ENCODE data around the gene C1orf74.

The C1orf74 gene

DNA sequence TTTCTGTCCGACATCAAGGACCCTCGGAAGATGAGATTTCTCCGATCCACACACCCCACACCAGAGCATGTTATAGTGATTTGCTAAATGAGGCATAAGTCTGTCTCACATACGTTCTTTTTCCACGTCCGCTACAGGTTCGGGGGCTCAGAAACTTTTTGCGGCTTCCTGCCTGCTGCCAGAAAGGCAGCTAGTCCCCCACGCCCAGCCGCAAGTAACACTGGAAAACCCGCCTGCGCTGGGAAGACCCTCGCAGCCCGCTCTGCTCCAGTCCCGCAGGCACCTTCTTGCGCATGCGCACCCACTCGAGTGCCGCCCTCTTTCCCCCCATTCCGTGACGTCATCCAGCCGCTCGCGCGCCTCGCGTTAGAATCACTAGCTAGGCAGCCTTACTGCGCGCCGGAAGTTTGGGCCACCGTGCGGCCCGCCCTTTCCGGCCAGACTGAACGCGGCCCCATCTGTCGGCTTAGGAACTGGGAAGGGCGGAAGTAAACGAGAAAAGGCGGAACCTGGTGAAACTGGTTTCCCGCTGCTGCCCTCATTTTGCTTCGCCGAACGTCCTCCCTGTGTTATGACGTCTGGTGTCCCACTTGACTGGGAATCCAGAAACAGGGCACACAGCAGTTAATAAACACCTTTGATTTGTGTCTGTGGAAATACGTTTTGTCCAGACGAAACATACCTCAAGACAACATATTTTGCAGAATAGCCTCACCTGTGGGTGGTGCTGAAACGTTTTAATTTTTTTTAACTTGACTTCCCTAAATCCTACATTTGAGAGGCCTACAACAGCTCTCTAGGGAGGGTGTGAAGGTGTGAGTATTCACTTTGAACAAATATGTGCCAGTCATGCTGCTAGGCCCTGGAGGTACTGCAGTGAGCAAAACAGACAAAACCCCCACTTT lies at the start of gene C1orf74:
TSS of gene C1orf74 (minus strand) at position 295 of the 905 bp plus-strand sequence. CDS start 925 bp downstream, outside the sequence.
- DNase-seq, result peak; percentile 100

DNA sequence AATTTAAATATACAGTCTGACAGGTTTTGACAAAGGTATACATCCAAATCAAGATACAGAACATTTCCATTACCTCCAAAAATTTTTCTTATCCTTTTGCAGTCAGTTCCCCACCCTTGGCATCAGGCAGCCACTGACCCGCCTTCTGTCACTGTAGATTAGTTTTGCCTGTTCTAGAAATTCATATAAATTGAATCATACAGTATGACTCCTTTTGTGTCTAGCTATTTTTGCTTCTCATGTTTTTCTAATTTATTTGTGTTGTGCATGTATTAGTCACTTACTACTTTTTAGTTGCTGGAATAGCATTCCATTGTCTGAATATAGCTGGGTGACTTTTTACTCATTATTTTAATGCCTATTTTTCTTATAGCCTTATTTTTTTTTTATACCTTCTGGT lies 47.3 kb upstream of the C1orf74 start:
- no peak for DNase-seq

GRCh38 chr1:209830722-209831121 lies 46.4 kb upstream of the C1orf74 start:
- no peak for DNase-seq

- no peak for DNase-seq
These were observed 45.4 kb upstream of the C1orf74 start for GRCh38 chr1:209829716-209830115.

- DNase-seq, result peak; percentile 96
These were observed 43.3 kb upstream of the C1orf74 start, which contains the start of gene UTP25 for GRCh38 chr1:209827384-209828262. Gene UTP25 (plus strand): TSS chr1:209827972. CDS start chr1:209828064, 92 bp downstream.

DNA sequence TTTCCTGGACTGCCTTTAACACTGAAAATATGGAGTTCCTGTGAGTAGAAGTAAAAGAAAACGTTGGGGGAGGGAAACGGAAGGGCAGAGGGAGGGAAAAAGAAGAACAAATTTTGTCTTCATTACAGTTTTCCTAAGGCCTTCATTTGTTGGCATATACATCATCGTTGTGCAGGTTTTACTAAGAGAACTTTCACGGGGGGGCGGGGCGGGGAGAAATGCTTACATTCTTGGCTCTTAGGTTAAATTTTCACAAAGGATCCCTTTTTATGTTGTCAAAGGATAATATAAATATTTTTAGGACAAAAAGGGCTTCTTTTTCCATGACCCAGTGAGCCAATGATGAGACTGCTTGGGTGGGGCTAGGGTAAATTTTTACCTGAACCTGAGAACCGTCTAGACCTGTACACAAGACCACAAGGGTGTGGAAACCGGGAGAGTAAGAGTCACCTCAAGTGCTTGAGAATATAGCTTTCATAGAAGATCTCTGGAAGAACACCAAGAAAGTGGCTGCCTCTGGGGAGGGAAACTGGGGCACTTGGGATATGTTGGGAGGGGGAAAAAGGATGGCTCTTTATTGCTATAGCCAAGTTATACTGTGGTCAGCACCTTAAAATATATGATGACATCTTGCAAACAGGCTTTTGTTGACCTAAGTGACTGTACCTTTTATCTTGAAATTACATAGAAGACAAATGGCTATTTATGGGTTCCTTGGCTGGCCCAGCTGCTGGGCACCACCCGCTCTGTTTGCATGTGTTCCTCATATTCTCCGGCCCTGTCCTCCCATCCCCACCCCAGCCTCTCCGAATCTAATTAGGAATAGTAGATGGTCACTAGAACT lies 41.5 kb upstream of the C1orf74 start:
- DNase-seq, result no peak

DNA sequence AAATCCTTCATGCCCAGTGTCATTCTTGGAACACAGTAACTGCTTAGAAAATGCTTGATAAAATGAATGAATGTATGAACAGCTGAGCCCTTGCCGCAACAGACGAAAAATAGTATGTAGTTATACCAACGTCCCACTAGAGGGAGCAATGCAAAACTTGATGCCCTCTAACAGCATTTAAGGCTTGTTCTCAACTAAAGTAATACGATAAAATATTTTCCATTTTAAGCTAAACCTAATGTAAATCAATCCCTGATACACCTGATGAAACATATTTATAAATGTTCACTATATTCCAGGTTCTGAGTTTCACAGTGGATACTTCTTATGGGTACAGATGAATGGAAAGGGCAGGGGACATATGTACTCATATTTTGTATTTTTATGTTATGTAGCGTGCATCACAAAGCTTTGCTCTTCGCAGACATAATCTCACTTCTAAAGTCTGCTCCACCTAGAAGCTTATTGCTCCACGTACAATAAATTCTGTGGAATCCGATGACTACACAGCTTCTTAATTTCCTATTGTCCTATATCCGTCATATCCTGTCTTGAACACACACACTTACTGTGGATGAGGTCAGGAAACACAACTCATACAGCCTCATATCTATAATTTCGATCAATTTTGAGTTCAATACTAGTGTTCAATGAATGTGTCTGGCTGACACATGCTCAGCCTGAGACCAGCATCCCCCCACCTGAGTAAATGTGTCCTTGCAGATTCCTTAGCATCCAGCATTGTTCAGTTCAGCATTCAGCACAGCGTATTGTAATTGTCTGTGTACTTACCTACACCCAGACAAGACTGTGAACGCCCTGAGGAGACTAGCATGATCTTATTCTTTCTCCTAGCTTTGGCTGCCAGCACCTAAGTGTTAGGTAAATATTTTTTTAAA lies 39.0 kb upstream of the C1orf74 start:
- no peak for DNase-seq

- DNase-seq, result no peak
These were observed 38.3 kb upstream of the C1orf74 start for GRCh38 chr1:209822706-209823105.

GRCh38 chr1:209820986-209821385 lies 36.6 kb upstream of the C1orf74 start:
- DNase-seq, result no peak

- DNase-seq, result no peak
These were observed 34.7 kb upstream of the C1orf74 start for GRCh38 chr1:209819058-209819457.

GRCh38 chr1:209817691-209818090 lies 33.3 kb upstream of the C1orf74 start:
- DNase-seq, result no peak

GRCh38 chr1:209816923-209817322 lies 32.6 kb upstream of the C1orf74 start:
- DNase-seq, result no peak

DNA sequence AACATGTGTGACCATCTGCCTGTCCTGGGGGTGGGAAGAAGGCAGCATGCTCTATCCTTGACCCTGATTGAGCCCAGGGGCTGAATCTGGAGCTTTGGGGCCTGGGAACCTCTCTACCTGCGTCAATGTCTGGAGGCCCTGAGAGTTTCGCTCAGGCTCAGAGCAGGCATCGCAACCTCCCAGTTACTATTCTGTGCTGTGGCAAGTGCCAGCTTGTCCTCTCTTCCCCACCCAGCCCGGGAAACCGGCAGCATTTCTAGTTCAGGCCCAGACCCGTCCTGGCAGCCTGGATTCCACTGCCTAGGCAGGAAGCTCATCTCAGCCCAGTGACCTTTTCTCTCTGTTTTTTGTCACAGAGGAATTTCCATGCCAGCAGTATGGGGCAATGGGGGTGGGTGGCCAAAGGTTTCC lies 31.6 kb upstream of the C1orf74 start:
- no peak for DNase-seq

- DNase-seq, result no peak
These were observed 31.1 kb upstream of the C1orf74 start for GRCh38 chr1:209815490-209815889.

DNA sequence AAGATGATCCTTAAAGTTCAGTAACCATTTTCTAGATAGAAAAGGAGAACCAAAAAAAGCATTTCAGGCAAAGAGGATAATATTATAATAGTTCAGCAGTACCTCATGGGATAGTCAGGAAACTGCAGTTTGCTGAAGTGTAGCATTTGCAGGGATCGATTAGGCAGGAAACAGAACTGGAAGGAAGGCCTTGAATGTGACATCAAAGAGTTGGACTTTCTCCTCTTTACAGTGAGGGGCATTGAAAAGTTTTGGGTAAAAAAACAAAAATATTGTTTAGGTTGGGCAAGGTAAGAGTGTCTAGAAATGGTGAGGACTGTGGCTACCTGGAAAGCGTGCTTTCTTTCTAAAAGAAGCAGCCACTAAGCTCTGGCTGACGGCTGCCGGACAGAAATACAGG lies 29.5 kb upstream of the C1orf74 start:
- no peak for DNase-seq

- no peak for DNase-seq
These were observed 26.4 kb upstream of the C1orf74 start for GRCh38 chr1:209810783-209811182.

GRCh38 chr1:209809611-209810010 lies 25.3 kb upstream of the C1orf74 start:
- DNase-seq, result no peak

- DNase-seq, result no peak
These were observed 23.8 kb upstream of the C1orf74 start for GRCh38 chr1:209808059-209808581.

- DNase-seq, result no peak
These were observed 23.1 kb upstream of the C1orf74 start for GRCh38 chr1:209807509-209807908.

DNA sequence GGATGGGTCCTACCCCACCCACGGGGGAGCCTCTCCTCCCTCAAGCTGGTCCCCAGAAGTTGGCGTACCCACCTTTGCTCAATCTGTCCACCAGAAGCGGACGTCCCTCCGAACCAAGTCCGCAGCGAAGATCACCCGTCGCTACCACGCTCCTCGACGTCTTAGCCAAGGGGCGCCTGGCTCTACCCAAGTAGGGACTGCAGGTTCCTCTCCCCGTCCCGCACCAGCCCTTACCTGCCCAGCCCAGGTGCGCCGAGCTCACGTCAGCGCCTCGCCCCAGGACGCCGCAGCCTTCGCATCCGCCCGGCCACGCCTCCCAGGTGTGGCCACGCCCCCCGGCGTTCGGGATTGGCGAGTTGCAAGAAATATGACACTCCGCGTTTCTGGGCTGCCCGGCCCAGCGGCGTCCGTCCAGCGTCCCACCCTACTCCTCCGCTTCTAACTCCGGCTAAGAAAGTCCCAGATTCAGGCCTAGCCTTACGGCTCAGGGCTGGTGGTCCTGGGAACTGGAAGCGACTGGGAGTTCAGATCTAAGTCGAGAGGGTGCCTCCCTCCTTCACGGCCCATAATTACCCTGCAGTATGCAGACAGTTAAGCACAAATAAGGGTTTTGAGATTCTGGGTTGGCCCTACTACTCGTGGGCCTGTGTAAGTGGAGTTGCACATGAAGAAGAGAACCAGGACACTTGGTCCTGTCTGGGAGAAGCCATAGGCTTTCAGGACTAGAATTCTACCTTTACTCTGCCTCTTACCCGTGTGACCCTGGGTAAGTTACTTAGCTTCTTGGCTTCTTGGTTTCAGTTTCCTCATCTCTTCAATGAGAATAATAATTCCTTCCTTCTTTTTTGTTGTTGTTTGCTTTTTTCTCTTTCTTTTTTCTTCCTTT lies 21.8 kb upstream of the C1orf74 start, which contains the start of gene IRF6:
TSS of gene IRF6 (minus strand) at position 268 of the 886 bp plus-strand sequence. CDS start 4,729 bp downstream, outside the sequence.
- DNase-seq, result peak; percentile 82

Measured in stimulated activated CD8-positive, alpha-beta memory T cell treated with anti-CD3 and anti-CD28 coated beads, Interleukin-4, amount 100 ng/mL, for 48 hours (primary cell).